ENCODE data around the gene PALMD. TPM values are rescaled to one million over a fixed set of nuclear protein-coding genes. Genes with fewer than 3 reads are reported as not detected.
A peak's percentile ranks its signal among the peaks of the same experiment; 100 is the strongest.

PALMD gene
- polyA plus RNA-seq, 6 donors from 2014 or later: not detected

DNA sequence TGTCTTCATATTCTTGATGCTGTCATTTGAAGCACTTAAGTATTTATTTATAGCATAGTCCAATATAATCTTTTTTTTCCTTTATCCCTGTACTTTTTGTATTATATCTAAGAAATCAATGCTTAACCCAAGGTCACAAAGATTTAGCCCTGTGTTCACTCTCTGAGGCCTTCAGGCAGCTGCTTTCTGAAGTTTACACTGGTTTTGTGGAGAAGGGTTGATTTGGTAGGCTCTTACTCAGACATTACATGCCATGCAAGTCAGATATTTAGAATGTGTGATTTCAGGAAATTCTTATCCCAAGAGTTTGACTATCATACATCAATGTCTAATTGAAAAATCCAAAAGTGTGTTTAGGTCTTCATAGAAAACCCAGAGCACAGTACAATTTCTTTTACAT is 56.3 kb downstream of the PALMD start:
- H3K27ac Mint-ChIP-seq: no peak overlapping the region
- H3K4me3 Mint-ChIP-seq: no peak overlapping the region
- peaks cover 4 to 7% of the 10 kb centered on the region in 2 donors for H3K36me3 Mint-ChIP-seq
- peaks cover 13 to 37% (median 29%) of the 10 kb centered on the region in 3 donors for H3K27me3 Mint-ChIP-seq
- DNase-seq (no peak), ATAC-seq (ENCODE audit: low read depth in 2 of 2) (no peak)
- peaks cover 0 to 3% (median 0%) of the 10 kb centered on the region in 7 donors for H3K9me3 Mint-ChIP-seq
- H3K4me1 Mint-ChIP-seq: peaks cover 0 to 4% (median 0%) of the 10 kb centered on the region in 3 donors

DNA sequence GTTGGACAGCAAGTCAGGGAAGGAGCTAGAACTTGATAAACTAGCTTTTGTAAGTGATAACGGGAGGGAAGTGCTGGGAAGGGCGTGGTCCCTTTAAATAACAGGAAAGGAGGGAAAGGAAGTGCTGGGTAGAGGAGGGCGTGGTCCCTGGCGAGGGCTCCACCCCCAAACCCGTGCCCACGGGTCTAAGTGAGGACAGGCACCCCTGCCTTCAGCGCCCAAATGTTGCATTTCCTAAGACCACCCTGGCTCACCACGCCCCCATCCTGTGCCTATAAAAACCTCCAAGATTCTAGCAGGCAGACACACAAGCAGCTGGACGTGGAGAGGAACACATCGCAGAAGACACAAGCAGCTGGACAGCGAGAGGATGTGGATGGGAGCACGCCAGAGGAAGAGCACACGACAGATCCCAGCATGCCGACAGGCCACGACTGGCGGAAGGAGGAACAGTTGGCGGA is 58.5 kb downstream of the PALMD start:
- Mint-ChIP-seq H3K4me1 (peaks cover 0 to 4% (median 0%) of the 10 kb centered on the region in 3 donors), H3K4me3 (peak overlapping the region in 1 of 8 donors; percentile 19)

DNA sequence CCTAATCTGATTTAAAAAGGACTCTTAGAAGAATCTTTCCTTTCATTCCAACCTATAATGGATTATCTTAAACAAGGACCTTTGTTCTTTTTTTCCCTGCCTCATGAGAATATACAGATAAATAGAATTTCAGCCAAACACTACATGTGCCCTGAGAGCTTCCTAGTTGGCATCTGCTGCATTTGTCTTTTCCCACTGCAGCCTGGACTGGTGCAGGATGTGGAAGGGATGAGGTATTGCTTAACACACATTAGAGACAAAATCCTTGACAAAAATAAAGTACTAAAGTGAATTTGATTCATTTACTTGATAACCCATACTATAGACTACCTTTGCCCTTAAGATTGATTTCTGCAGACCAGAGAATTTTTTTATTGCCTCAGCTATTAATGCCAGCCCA is 59.5 kb downstream of the PALMD start:
- H3K36me3 Mint-ChIP-seq: peaks cover 4 to 7% of the 10 kb centered on the region in 2 donors
- H3K27ac Mint-ChIP-seq: no peak overlapping the region
- H3K4me3 Mint-ChIP-seq: no peak overlapping the region
- peaks cover 0 to 4% (median 0%) of the 10 kb centered on the region in 3 donors for H3K4me1 Mint-ChIP-seq
- peaks cover 0 to 3% (median 0%) of the 10 kb centered on the region in 7 donors for H3K9me3 Mint-ChIP-seq
- ATAC-seq (ENCODE audit: low read depth in 2 of 2) (no peak), DNase-seq (no peak)
- peaks cover 4 to 28% (median 11%) of the 10 kb centered on the region in 3 donors for H3K27me3 Mint-ChIP-seq

More for the DNA sequence above, 58.5 kb downstream of the PALMD start:
- no peak overlapping the region for H3K27ac Mint-ChIP-seq
- no peak for ATAC-seq (ENCODE audit: low read depth in 2 of 2)
- peaks cover 0 to 3% (median 0%) of the 10 kb centered on the region in 7 donors for H3K9me3 Mint-ChIP-seq
- H3K36me3 Mint-ChIP-seq: peaks cover 4 to 7% of the 10 kb centered on the region in 2 donors
- DNase-seq: no peak
- peaks cover 4 to 28% (median 18%) of the 10 kb centered on the region in 3 donors for H3K27me3 Mint-ChIP-seq

DNA sequence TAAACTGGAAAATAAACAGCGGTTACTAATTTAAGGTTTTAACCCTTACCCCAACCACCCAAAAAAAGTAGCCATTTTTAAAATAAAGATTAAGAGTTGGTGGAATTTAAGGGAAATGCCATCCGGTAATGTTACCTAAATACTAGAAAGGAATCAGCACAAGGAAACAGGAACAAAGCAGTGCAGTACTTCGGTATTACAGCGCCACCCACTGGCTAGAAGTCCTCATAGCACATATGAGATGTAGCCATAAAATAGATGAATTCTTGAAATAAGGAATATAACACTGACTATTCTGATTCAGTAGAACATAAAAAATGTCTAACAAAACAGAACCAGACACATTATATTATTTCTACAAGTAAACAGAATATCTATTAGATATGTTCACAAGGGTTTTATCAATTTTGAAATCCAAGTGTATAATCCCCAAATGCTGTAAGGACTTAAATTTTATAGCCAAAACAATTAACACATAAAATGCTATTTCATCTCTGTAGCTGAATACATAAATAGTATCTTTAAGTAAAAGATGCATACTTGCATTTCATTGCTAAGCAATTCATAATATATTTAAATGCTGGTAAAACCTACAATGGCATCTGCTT is 61.7 kb downstream of the PALMD start:
- Mint-ChIP-seq H3K9me3 (no peaks in the 10 kb centered on the region), H3K27ac (no peak overlapping the region)
- ATAC-seq (ENCODE audit: low read depth in 2 of 2): peak in 1 of 2 donors; percentile 27

DNA sequence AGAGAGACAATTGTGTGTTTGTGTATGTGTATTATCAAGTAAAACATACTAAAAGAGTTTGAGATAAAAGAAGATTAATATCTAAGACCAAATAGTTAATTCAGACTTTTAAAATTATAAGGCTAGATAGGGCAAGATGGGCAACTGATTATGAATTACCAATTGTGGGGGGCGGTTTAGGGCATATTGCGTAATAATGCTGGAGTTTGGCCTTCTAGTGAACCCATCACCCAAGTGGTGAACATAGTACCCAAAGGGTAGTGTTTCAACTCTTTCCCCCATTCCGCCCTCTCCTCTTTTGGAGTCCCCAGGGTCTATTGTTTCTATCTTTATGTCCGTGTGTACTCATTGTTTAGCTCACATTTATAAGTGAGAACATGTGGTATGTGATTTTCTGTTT is 65.1 kb downstream of the PALMD start:
- ATAC-seq (ENCODE audit: low read depth in 2 of 2): no peak

More for the DNA sequence above, 61.7 kb downstream of the PALMD start:
- peaks cover 0 to 13% (median 0%) of the 10 kb centered on the region in 3 donors for H3K27me3 Mint-ChIP-seq
- H3K4me3 Mint-ChIP-seq: no peak overlapping the region
- peak; percentile 14 for DNase-seq
- H3K4me1 Mint-ChIP-seq: peaks cover 0 to 4% (median 0%) of the 10 kb centered on the region in 3 donors
- peaks cover 4 to 7% of the 10 kb centered on the region in 2 donors for H3K36me3 Mint-ChIP-seq

DNA sequence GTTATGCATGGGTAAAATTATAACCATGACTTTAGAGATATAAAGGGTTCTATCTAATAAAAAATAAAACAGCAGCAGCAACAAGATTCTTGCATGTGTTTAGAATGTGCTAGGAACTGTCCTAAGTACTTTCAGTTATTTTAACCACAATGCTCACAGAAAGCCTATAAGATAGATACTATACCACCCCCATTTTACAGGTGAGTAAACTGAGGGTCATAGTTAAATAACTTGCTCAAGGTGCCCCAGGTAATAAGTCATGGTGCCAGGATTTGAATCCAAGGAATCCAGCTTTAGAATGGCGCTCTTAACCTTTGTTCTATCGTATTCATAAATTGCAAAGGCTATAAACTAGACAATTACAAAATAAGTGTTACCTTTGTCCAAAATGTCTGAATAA is 67.1 kb downstream of the PALMD start:
- Mint-ChIP-seq H3K27me3 (no peaks in the 10 kb centered on the region), H3K4me1 (no peaks in the 10 kb centered on the region), H3K36me3 (peaks cover 0 to 5% of the 10 kb centered on the region in 2 donors), H3K27ac (no peak overlapping the region), H3K4me3 (no peak overlapping the region), H3K9me3 (no peaks in the 10 kb centered on the region)
- DNase-seq (no peak), ATAC-seq (ENCODE audit: low read depth in 2 of 2) (no peak)

More for the DNA sequence above, 65.1 kb downstream of the PALMD start:
- no peak overlapping the region for H3K27ac Mint-ChIP-seq
- no peaks in the 10 kb centered on the region for H3K9me3 Mint-ChIP-seq
- H3K4me3 Mint-ChIP-seq: no peak overlapping the region
- H3K36me3 Mint-ChIP-seq: peaks cover 0 to 5% of the 10 kb centered on the region in 2 donors
- DNase-seq: no peak
- H3K27me3 Mint-ChIP-seq: no peaks in the 10 kb centered on the region
- no peaks in the 10 kb centered on the region for H3K4me1 Mint-ChIP-seq

DNA sequence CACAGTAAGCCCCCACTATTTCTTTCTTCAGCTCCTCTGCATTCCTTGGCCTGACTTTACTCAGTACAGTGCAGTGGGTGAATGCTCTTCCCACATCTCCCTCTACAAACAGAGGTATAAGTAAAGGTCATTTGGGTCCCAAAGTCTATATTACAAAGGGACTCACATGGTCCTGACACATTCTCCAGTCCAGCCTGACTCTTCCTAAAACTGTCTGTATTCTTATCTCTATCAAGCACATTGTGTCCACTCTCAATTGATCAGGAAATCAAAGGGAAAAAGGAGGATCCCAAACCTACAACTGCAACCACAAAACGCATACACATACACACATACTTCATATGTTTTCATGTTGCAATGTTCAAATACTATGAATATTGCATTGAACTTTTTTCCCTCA is 71.1 kb downstream of the PALMD start:
- DNase-seq (no peak), ATAC-seq (ENCODE audit: low read depth in 2 of 2) (no peak)
- H3K4me3 Mint-ChIP-seq: no peak overlapping the region
- H3K36me3 Mint-ChIP-seq: peaks cover 0 to 5% of the 10 kb centered on the region in 2 donors
- H3K27ac Mint-ChIP-seq: no peak overlapping the region
- no peaks in the 10 kb centered on the region for H3K9me3 Mint-ChIP-seq
- H3K27me3 Mint-ChIP-seq: no peaks in the 10 kb centered on the region
- no peaks in the 10 kb centered on the region for H3K4me1 Mint-ChIP-seq

DNA sequence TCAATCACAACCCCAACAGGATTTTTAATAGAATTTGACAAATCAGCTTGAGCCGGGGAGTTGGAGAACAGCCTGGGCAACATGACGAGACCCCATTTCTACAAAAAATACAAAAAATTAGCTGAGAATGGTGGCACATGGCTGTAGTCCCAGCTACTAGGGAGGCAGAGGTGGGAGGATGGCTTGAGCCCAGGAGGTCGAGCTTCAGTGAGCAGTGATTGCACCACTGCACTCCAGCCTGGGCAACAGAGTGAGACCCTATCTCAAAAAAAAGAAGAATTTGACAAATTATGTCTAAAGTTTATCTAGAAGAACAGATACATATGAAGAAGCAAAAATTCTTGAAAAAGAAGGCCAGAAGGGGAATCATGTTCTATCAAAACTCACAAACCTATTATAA is 77.3 kb downstream of the PALMD start:
- no peak overlapping the region for H3K4me3 Mint-ChIP-seq
- H3K9me3 Mint-ChIP-seq: no peaks in the 10 kb centered on the region
- H3K36me3 Mint-ChIP-seq: no peaks in the 10 kb centered on the region
- no peaks in the 10 kb centered on the region for H3K4me1 Mint-ChIP-seq
- H3K27ac Mint-ChIP-seq: no peak overlapping the region
- DNase-seq: no peak
- no peak for ATAC-seq (ENCODE audit: low read depth in 2 of 2)
- H3K27me3 Mint-ChIP-seq: no peaks in the 10 kb centered on the region

DNA sequence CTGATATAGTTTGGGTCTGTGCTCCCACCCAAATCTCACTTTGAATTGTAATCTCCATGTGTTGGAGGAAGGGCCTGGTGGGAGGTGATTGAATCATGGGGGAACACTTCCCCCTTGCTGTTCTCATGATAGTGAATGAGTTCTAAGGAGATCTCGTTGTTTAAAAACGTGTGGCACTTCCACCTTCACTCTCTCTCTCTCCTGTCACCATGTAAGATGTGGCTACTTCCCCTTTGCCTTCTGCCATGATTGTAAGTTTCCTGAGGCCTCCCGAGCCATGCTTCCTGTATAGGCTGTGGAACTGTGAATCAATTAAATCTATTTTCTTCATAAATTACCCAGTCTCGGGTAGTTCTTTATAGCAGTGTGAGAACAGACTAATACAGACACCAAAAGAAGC is 80.1 kb downstream of the PALMD start:
- no peak for ATAC-seq (ENCODE audit: low read depth in 2 of 2)
- no peaks in the 10 kb centered on the region for H3K36me3 Mint-ChIP-seq
- no peaks in the 10 kb centered on the region for H3K27me3 Mint-ChIP-seq
- no peak overlapping the region for H3K4me3 Mint-ChIP-seq
- no peaks in the 10 kb centered on the region for H3K4me1 Mint-ChIP-seq
- H3K27ac Mint-ChIP-seq: no peak overlapping the region
- H3K9me3 Mint-ChIP-seq: no peaks in the 10 kb centered on the region
- DNase-seq: no peak

DNA sequence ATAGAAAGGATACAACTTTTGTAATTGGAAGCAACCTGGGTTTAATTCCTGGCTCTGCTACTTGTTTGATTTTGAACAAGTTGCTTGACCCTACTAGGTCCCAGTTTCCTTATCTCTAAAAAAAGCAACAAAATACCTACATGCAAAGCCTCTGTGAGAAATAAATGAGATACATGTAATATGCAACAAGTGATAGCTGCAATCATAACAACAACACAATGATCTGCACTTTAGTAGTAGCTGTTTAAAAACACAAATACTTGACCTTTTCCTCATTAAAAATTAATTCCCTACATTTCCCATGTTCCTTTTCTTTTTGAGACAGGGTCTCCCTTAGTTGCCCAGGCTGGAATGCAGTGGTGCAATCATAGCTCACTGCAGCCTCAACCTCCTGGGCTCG is 80.5 kb downstream of the PALMD start:
- ATAC-seq (ENCODE audit: low read depth in 2 of 2): no peak
- Mint-ChIP-seq H3K9me3 (no peaks in the 10 kb centered on the region), H3K4me1 (no peaks in the 10 kb centered on the region), H3K36me3 (no peaks in the 10 kb centered on the region), H3K4me3 (no peak overlapping the region), H3K27me3 (no peaks in the 10 kb centered on the region), H3K27ac (no peak overlapping the region)
- DNase-seq: no peak

DNA sequence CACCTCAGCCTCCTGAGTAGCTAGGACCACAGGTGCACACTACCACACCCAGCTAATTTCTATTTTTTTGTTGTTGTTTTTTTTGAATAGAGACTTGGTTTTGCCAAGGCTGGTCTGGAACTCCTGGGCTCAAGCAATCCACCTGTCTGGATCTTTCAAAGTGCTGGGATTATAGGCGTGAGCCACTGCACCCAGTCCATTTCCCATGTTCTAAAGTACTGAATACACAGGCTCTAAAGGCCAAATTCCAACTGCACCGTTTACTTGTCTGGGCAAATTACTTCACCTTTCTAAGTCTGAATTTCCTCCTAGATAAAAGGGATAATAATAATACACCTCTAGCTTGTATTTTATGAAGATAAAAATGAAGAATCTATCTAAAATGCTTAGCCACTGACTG is 80.9 kb downstream of the PALMD start:
- H3K27me3 Mint-ChIP-seq: no peaks in the 10 kb centered on the region
- no peak overlapping the region for H3K27ac Mint-ChIP-seq
- no peaks in the 10 kb centered on the region for H3K36me3 Mint-ChIP-seq

DNA sequence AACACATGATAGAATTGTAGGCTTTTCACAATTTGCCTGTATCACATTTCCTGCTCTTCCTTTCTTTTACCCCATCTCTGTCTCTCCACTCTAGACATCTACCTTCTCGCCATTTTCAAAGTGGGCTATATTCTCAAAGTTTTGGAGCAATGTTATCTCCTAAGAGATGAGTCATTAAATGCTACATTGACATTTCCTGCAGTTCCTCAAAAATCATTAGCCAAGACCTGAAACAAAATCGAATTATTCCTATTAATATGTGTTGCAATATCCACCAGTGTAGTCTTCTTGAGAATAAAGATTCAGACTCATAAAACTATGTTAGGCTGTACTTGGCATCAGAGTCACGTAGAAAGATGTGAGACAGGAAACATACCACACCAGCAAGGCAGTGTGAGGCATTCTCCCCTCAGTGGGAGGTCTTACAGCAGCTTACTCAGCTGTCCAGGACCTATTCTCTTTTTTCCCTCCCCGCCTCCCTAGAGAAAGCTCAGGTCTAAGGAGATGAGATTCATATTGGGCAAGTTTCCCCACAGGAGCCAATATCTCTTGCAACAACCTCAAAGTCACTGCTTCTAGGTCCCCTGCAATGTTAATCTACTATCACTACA is 81.8 kb downstream of the PALMD start:
- H3K27me3 Mint-ChIP-seq: no peaks in the 10 kb centered on the region
- DNase-seq: no peak
- no peaks in the 10 kb centered on the region for H3K4me1 Mint-ChIP-seq
- no peak overlapping the region for H3K4me3 Mint-ChIP-seq
- H3K36me3 Mint-ChIP-seq: no peaks in the 10 kb centered on the region
- H3K27ac Mint-ChIP-seq: no peak overlapping the region
- ATAC-seq (ENCODE audit: low read depth in 2 of 2): no peak
- no peaks in the 10 kb centered on the region for H3K9me3 Mint-ChIP-seq

More for the DNA sequence above, 80.9 kb downstream of the PALMD start:
- ATAC-seq (ENCODE audit: low read depth in 2 of 2) (no peak), DNase-seq (no peak)
- no peak overlapping the region for H3K4me3 Mint-ChIP-seq
- no peaks in the 10 kb centered on the region for H3K4me1 Mint-ChIP-seq
- H3K9me3 Mint-ChIP-seq: no peaks in the 10 kb centered on the region

DNA sequence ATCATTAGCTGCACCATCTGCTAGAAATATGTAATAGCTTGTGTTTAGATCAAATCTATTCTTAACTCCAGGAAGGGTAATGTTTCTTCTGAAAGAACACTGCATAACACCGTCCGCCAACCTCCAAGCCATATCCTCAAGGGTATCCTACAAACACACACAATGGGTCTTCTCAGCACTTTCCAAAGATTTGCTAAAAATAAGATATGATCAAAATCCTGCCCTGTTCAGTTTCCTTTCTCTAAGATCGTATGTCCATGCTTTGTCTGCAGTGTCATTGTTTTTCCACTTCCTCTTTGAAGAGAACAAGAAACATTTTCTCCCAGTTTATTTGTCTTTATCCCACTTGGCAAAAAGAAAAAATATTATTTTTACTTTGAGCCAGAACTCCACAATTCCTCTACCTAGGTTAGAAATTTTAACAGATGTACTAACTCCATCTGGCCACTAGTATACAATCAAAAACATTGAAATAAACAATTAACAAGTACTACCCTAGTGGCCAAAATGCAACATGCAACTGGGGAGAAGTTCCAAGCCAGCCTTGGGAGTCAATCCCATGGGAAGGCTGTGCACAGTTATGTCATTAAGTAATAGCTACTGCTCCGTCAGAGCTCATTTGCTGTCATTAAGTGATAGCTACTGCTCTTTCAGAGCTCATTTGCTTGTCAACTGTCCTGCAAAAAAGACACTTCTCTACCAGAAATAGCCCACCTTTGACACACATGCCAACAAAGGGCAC is 82.8 kb downstream of the PALMD start:
- Mint-ChIP-seq H3K27ac (peak overlapping the region in 1 of 6 donors; percentile 46), H3K9me3 (no peaks in the 10 kb centered on the region), H3K4me3 (no peak overlapping the region), H3K4me1 (no peaks in the 10 kb centered on the region), H3K36me3 (peaks cover 0 to 5% of the 10 kb centered on the region in 2 donors), H3K27me3 (no peaks in the 10 kb centered on the region)
- no peak for ATAC-seq (ENCODE audit: low read depth in 2 of 2)
- no peak for DNase-seq

DNA sequence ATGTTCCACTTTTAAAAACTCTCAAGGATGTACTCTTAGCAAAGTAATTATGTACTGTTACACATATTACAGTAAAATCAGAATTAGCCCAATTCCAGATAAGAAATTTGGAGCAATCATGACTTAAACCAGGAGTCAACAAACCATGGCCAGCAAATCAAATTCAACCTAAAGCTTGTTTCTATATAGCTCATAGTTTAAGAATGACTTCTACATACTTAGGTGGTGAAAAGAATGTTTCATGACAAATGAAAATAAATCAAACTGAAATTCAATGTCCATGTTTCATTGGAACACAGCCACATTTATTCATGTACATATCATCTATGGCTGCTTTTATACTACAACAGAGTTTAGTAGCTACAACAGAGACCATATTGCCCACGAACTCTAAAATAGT is 85.5 kb downstream of the PALMD start:
- H3K4me1 Mint-ChIP-seq: no peaks in the 10 kb centered on the region
- H3K36me3 Mint-ChIP-seq: peaks cover 0 to 5% of the 10 kb centered on the region in 2 donors
- no peaks in the 10 kb centered on the region for H3K9me3 Mint-ChIP-seq
- H3K27me3 Mint-ChIP-seq: no peaks in the 10 kb centered on the region
- no peak overlapping the region for H3K27ac Mint-ChIP-seq
- DNase-seq (no peak), ATAC-seq (ENCODE audit: low read depth in 2 of 2) (no peak)
- H3K4me3 Mint-ChIP-seq: no peak overlapping the region
